Neural progenitor cell (in vitro differentiated cells): Measurements from ENCODE around the gene C19orf33.

Experiments
- EZH2 ChIP-seq: fragments of 200-600 bp; sonication (generic); IDR thresholded peaks from 2 replicates; pipeline ENCODE4 v1.6.1; 2017; ENCODE audit warnings: antibody characterized with exemption, mild to moderate bottlenecking, moderate library complexity
- EZH2phosphoT487 ChIP-seq: fragments of 200-600 bp; sonication (generic); IDR thresholded peaks from 2 replicates; pipeline ENCODE4 v1.6.1; 2017; ENCODE audit warnings: antibody characterized with exemption

DNA sequence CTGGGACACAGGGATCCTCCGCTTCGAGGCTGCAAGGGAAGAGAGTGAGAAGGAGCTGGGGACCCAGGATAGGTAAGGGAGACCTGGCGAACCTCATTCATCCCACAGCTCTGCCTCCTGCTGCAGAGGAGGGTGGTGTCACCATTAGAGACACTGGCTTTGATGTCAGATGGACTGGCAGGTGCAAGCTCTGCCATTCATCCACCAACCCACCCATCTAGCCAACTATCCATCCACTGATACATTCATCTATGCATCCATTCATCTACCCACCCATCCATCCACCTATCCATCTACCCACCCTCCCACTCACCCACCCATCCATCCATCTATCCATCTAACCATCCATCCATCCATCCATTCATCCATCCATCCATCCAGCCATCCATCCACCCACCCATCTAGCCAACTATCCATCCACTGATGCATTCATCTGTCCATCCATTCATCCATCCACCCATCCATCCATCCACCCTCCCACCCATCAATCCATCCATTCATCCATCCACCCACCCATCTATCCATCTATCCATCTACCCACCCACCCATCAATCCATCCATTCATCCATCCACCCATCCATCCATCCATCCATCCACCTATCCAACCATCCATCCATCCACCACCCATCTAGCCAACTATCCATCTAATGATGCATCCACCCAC, 5.7 kb downstream of the C19orf33 start:
- no peak for TF ChIP-seq EZH2phosphoT487
- TF ChIP-seq EZH2, result no peak
